ENCODE data around the gene IL36A.

Gene IL36A

GRCh38 chr2:113002677-113003076, 2.6 kb upstream of the IL36A start:
- DNase-seq = no peak

GRCh38 chr2:113007250-113007649, 2.0 kb downstream of the IL36A start:
- DNase-seq = no peak

GRCh38 chr2:113009622-113010021, 4.4 kb downstream of the IL36A start:
- no peak for DNase-seq

- DNase-seq = no peak
Observed at GRCh38 chr2:113010088-113010487, 4.8 kb downstream of the IL36A start.

- DNase-seq = no peak
Observed at GRCh38 chr2:113011108-113011507, 5.8 kb downstream of the IL36A start.

GRCh38 chr2:113012436-113013335, 7.4 kb downstream of the IL36A start:
- no peak for DNase-seq

GRCh38 chr2:113013336-113013661, 8.0 kb downstream of the IL36A start:
- DNase-seq = no peak

GRCh38 chr2:113014067-113014466, 8.8 kb downstream of the IL36A start:
- DNase-seq = no peak

- no peak for DNase-seq
Observed at GRCh38 chr2:113015042-113015441, 9.8 kb downstream of the IL36A start.

GRCh38 chr2:113015655-113016054, 10.4 kb downstream of the IL36A start:
- DNase-seq = no peak

GRCh38 chr2:113018509-113018908, 13.2 kb downstream of the IL36A start:
- DNase-seq = no peak

GRCh38 chr2:113021312-113021711, 16.1 kb downstream of the IL36A start:
- no peak for DNase-seq

GRCh38 chr2:113024764-113025163, 19.5 kb downstream of the IL36A start:
- DNase-seq = no peak

- DNase-seq = no peak
Observed at GRCh38 chr2:113025737-113026136, 20.5 kb downstream of the IL36A start.

- no peak for DNase-seq
Observed at GRCh38 chr2:113027691-113028090, 22.4 kb downstream of the IL36A start.

GRCh38 chr2:113028112-113028511, 22.9 kb downstream of the IL36A start:
- no peak for DNase-seq

GRCh38 chr2:113032737-113033136, 27.5 kb downstream of the IL36A start:
- no peak for DNase-seq

- DNase-seq = no peak
Observed at GRCh38 chr2:113034016-113034415, 28.8 kb downstream of the IL36A start.

- DNase-seq = no peak
Observed at GRCh38 chr2:113036763-113037162, 31.5 kb downstream of the IL36A start.

- DNase-seq = no peak
Observed at GRCh38 chr2:113038291-113038690, 33.0 kb downstream of the IL36A start.

GRCh38 chr2:113039158-113039557, 33.9 kb downstream of the IL36A start:
- DNase-seq = no peak

- no peak for DNase-seq
Observed at GRCh38 chr2:113039719-113040118, 34.5 kb downstream of the IL36A start.

GRCh38 chr2:113041871-113042270, 36.6 kb downstream of the IL36A start:
- no peak for DNase-seq

- no peak for DNase-seq
Observed at GRCh38 chr2:113046465-113046864, 41.2 kb downstream of the IL36A start.
